B cell (primary cell): Measurements from ENCODE around the gene GAK. TPM values are rescaled to one million over a fixed set of nuclear protein-coding genes. Genes with fewer than 3 reads are reported as not detected.

ENCODE experiments used
- ATAC-seq: fragments of 200-7000 bp; cut with Tn5 transposase; one replicate; pipeline ENCODE4 v1.10.0; 2021; ENCODE audit warnings: low read depth, mild to moderate bottlenecking, moderate number of reproducible peaks, moderate library complexity
- CTCF ChIA-PET: fragments of 350-600 bp; sonication (Branson Sonifier 250); formaldehyde crosslinking; loops from one replicate; lab custom pipeline; 2021; ENCODE audit warnings: antibody characterized with exemption, inconsistent platforms; lab: Charles Lee
- POLR2A ChIA-PET: fragments of 350-600 bp; sonication (Branson Sonifier 250); formaldehyde crosslinking; loops from one replicate; lab custom pipeline; 2021; ENCODE audit warnings: antibody characterized with exemption; lab: Charles Lee
- DNase-seq: peaks from one replicate; pipeline ENCODE4 v3.0.0; 2013
- H2AFZ ChIP-seq: 2 replicates; pipeline ENCODE4 v1.6.1; 2012; ENCODE audit warnings: mild to moderate bottlenecking, low read depth, low read length; ENCODE audit not compliant: insufficient read depth, poor library complexity, severe bottlenecking
- H3K27ac ChIP-seq, 2 donors: 1 replicate in 1 of 2; 2 replicates in 1 of 2; pipeline ENCODE4 v1.5.1; 2012 to 2013; ENCODE audit warnings: low read length in 2 of 2, mild to moderate bottlenecking in 2 of 2, moderate library complexity in 1 of 2
- H3K27me3 ChIP-seq, 4 experiments: fragments of 200-600 bp in 1 of 4; sonication (generic) in 1 of 4; replicated peaks in 1 of 4; 1 replicate in 2 of 4; 2 replicates in 2 of 4; pipeline versions ENCODE4 v1.6.1 to v1.7.0; 2013 to 2016; ENCODE audit warnings: low read length in 3 of 4, mild to moderate bottlenecking in 2 of 4, mixed read lengths in 1 of 4, moderate library complexity in 1 of 4; ENCODE audit not compliant: insufficient read depth in 4 of 4, control insufficient read depth in 3 of 4; ENCODE audit errors: control extremely low read depth in 1 of 4
- H3K36me3 ChIP-seq, 2 experiments: replicated peaks in 1 of 2; 1 replicate in 1 of 2; 2 replicates in 1 of 2; pipeline versions ENCODE4 v1.6.1 to v1.7.1; 2013; ENCODE audit warnings: low read length in 1 of 2; ENCODE audit not compliant: insufficient read depth in 2 of 2, control insufficient read depth in 1 of 2; ENCODE audit errors: control extremely low read depth in 1 of 2, extremely low read depth in 1 of 2
- H3K4me1 ChIP-seq, 2 donors: fragments of 200-600 bp in 1 of 2; sonication (generic) in 1 of 2; 1 replicate in 1 of 2; 2 replicates in 1 of 2; pipeline versions ENCODE4 v1.5.1 to v1.6.1; 2013 to 2017; ENCODE audit warnings: low read length in 2 of 2; ENCODE audit not compliant: control insufficient read depth in 2 of 2, insufficient read depth in 2 of 2
- H3K4me2 ChIP-seq: replicated peaks from 2 replicates; pipeline ENCODE3; 2012; ENCODE audit warnings: mild to moderate bottlenecking, low read depth, low read length; ENCODE audit not compliant: poor library complexity, severe bottlenecking
- H3K4me3 ChIP-seq, 5 experiments: fragments of 200-600 bp in 1 of 5; sonication (generic) in 1 of 5; 1 replicate in 3 of 5; 2 replicates in 2 of 5; pipeline versions ENCODE4 v1.5.1 to v1.7.0; 2011 to 2016; ENCODE audit warnings: low read length in 4 of 5, mild to moderate bottlenecking in 4 of 5, low read depth in 2 of 5, control low read depth in 1 of 5, moderate library complexity in 1 of 5; ENCODE audit not compliant: insufficient read depth in 1 of 5; ENCODE audit errors: control extremely low read depth in 1 of 5, extremely low read depth in 1 of 5
- H3K79me2 ChIP-seq: fragments of 200-600 bp; sonication (generic); one replicate; pipeline ENCODE4 v1.6.0; 2016; ENCODE audit warnings: low read length; ENCODE audit not compliant: control insufficient read depth, insufficient read depth
- H3K9ac ChIP-seq: fragments of 200-600 bp; sonication (generic); 2 replicates; pipeline ENCODE4 v1.6.1; 2017; ENCODE audit warnings: mild to moderate bottlenecking, low read length, moderate library complexity
- H3K9me3 ChIP-seq, 3 donors: one replicate each; pipeline versions ENCODE4 v1.6.1 to v1.7.1; 2013; ENCODE audit warnings: low read length in 2 of 3; ENCODE audit not compliant: control insufficient read depth in 2 of 3, insufficient read depth in 1 of 3; ENCODE audit errors: control extremely low read depth in 1 of 3
- H4K20me1 ChIP-seq: 2 replicates; pipeline ENCODE4 v1.6.0; 2012; ENCODE audit warnings: mild to moderate bottlenecking, low read length; ENCODE audit not compliant: insufficient read depth, control insufficient read depth, poor library complexity, severe bottlenecking
- H3K27ac Mint-ChIP-seq: one replicate; pipeline ENCODE4 v1.8.0; 2021; ENCODE audit warnings: mixed read lengths
- H3K27me3 Mint-ChIP-seq: one replicate; pipeline ENCODE4 v1.8.0; 2021; ENCODE audit warnings: mixed read lengths
- H3K4me1 Mint-ChIP-seq: one replicate; pipeline ENCODE4 v1.8.0; 2021; ENCODE audit warnings: mixed read lengths
- H3K4me3 Mint-ChIP-seq: one replicate; pipeline ENCODE4 v1.8.0; 2021; ENCODE audit warnings: mixed read lengths
- H3K9me3 Mint-ChIP-seq: one replicate; pipeline ENCODE4 v1.8.0; 2022; ENCODE audit warnings: mixed read lengths; ENCODE audit not compliant: insufficient read depth
- CTCF ChIP-seq: fragments of 200-600 bp; IDR thresholded peaks from one replicate; pipeline ENCODE4 v1.8.0; 2022; ENCODE audit warnings: antibody characterized with exemption, mild to moderate bottlenecking
- EZH2 ChIP-seq: IDR thresholded peaks from 2 replicates; pipeline ENCODE4 v1.6.1; 2012; ENCODE audit warnings: borderline replicate concordance, low read depth, mild to moderate bottlenecking, moderate library complexity, low read length; ENCODE audit not compliant: insufficient read depth, poor library complexity, severe bottlenecking
- WGBS: methylation state at CpG from one replicate; pipeline ENCODE4 v1.1.5; 2013; ENCODE audit warnings: missing lambda C conversion rate; ENCODE audit not compliant: insufficient coverage; 5-methylcytosine and 5-hydroxymethylcytosine counted together
- intact Hi-C: fragments of 100-400 bp; cut with micrococcal nuclease; formaldehyde crosslinking; loops from one replicate; pipeline ENCODE4 v1.10.0; 2022
- polyA plus RNA-seq: library from polyadenylated mRNA; depleted of rRNA; stranded (reverse); fragments of >200 nt; gene quantifications from 2 replicates; pipeline ENCODE4 v1.2.3, GENCODE V29; 2012
- total RNA-seq, 2 donors: library from RNA; stranded (reverse); fragments of 120-200 nt in 1 of 2; gene quantifications; 1 replicate in 1 of 2; 2 replicates in 1 of 2; pipeline versions ENCODE4 v1.2.3 to v1.2.4, GENCODE V29; 2013 to 2022

Gene GAK
- total and polyA plus RNA-seq, 2 donors (not counting 1 experiment from before 2014, with no cell fraction given), result 113 to 283 TPM

GRCh38 chr4:925771-926500, 6.2 kb downstream of the GAK start:
- Histone ChIP-seq H3K36me3 (peaks cover 0 to 14% of the 10 kb centered on the region in 2 experiments), H2AFZ (no peak overlapping the region), H3K9me3 (peaks cover 0 to 9% (median 0%) of the 10 kb centered on the region in 3 donors), H3K4me1 (peaks cover 69 to 77% of the 10 kb centered on the region in 2 donors), H3K4me3 (no peak overlapping the region), H3K4me2 (no peak overlapping the region), H3K27ac (peak overlapping the region in 1 of 2 donors; percentile 93), H3K27me3 (no peaks in the 10 kb centered on the region), H4K20me1 (peaks cover 83% of the 10 kb centered on the region), H3K9ac (no peak overlapping the region), H3K79me2 (peaks cover 74% of the 10 kb centered on the region)
- Mint-ChIP-seq H3K27ac (no peak overlapping the region), H3K27me3 (no peaks in the 10 kb centered on the region), H3K4me1 (peaks cover 73% of the 10 kb centered on the region), H3K4me3 (peak overlapping the region; percentile 21), H3K9me3 (no peaks in the 10 kb centered on the region)
- POLR2A ChIA-PET, result no interaction called here
- TF ChIP-seq EZH2 (no peak), CTCF (no peak)
- DNase-seq (no peak), ATAC-seq (no peak)
- 90% methylated on average over 23 of the region's 26 CpGs for WGBS
- CTCF ChIA-PET, result interaction anchor here (0.6 kb wide), 1 partner anchor 319 kb away, joined by 3 read pairs; no protein-coding TSS in a partner anchor
- intact Hi-C loops, result no loop called here

- Histone ChIP-seq H3K4me1 (peaks cover 64 to 73% of the 10 kb centered on the region in 2 donors), H2AFZ (no peak overlapping the region), H3K4me2 (no peak overlapping the region), H3K27ac (peak overlapping the region; percentile 12 to 93), H3K4me3 (no peak overlapping the region), H3K79me2 (peaks cover 74% of the 10 kb centered on the region), H3K9me3 (peaks cover 0 to 9% (median 0%) of the 10 kb centered on the region in 3 donors), H4K20me1 (peaks cover 84% of the 10 kb centered on the region), H3K36me3 (peaks cover 0 to 14% of the 10 kb centered on the region in 2 experiments), H3K9ac (no peak overlapping the region), H3K27me3 (no peaks in the 10 kb centered on the region)
- POLR2A ChIA-PET, result no interaction called here
- CTCF ChIA-PET, result no interaction called here
- intact Hi-C loops, result no loop called here
- no peaks in the 10 kb centered on the region for H3K9me3 Mint-ChIP-seq
- peak overlapping the region; percentile 63 for H3K27ac Mint-ChIP-seq
- WGBS, result 85% methylated on average over 8 of the region's 9 CpGs
- H3K27me3 Mint-ChIP-seq, result no peaks in the 10 kb centered on the region
- no peak for TF ChIP-seq EZH2
- TF ChIP-seq CTCF, result no peak
- H3K4me1 Mint-ChIP-seq, result peaks cover 69% of the 10 kb centered on the region
- ATAC-seq (no peak), DNase-seq (no peak)
- H3K4me3 Mint-ChIP-seq, result no peak overlapping the region
Observed at GRCh38 chr4:925171-925570, 6.9 kb downstream of the GAK start.
